ENCODE data around the gene TGFB2.

DNA sequence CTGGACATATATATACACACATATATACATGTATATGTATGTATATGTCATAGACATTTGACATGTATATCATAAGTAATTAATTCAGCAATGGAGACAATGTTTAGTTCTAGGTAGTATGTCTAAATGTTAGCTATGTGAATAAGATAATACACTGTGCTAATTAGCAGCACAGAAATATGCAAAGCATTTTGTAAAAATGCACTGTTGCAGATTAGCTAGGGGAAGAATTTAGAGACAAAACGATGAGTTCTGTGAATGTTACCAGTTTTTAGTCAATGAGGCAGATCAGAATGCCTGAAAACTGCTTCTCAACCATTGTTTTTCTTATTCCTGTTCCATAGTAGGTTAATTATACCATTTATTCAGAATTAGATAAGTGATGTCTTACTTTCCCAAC, 86.3 kb downstream of the TGFB2 start:
- TF ChIP-seq SREBF2 (IDR thresholded peaks at IDR 0.05): no peak
- TF ChIP-seq, protein P1, sequence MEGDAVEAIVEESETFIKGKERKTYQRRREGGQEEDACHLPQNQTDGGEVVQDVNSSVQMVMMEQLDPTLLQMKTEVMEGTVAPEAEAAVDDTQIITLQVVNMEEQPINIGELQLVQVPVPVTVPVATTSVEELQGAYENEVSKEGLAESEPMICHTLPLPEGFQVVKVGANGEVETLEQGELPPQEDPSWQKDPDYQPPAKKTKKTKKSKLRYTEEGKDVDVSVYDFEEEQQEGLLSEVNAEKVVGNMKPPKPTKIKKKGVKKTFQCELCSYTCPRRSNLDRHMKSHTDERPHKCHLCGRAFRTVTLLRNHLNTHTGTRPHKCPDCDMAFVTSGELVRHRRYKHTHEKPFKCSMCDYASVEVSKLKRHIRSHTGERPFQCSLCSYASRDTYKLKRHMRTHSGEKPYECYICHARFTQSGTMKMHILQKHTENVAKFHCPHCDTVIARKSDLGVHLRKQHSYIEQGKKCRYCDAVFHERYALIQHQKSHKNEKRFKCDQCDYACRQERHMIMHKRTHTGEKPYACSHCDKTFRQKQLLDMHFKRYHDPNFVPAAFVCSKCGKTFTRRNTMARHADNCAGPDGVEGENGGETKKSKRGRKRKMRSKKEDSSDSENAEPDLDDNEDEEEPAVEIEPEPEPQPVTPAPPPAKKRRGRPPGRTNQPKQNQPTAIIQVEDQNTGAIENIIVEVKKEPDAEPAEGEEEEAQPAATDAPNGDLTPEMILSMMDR (IDR thresholded peaks at IDR 0.05): no peak
- TF ChIP-seq ZFP36 (IDR thresholded peaks at IDR 0.05; ENCODE audit: borderline replicate concordance, partially characterized antibody): no peak
- no peak for TF ChIP-seq RFX5 (IDR thresholded peaks at IDR 0.05)
- TF ChIP-seq RCOR1 (IDR thresholded peaks at IDR 0.05; ENCODE audit: low read depth, low read length): no peak
